ENCODE measurements around the gene PAK2. TPM values are rescaled to one million over a fixed set of nuclear protein-coding genes. Genes with fewer than 3 reads are reported as not detected.

Gene PAK2
- total and polyA plus RNA-seq, 9 of the 15 experiments (the other 6 are each of a cell fraction or from before 2014, with no cell fraction given), result 13.2 to 72.4 (median 35.7) TPM

DNA sequence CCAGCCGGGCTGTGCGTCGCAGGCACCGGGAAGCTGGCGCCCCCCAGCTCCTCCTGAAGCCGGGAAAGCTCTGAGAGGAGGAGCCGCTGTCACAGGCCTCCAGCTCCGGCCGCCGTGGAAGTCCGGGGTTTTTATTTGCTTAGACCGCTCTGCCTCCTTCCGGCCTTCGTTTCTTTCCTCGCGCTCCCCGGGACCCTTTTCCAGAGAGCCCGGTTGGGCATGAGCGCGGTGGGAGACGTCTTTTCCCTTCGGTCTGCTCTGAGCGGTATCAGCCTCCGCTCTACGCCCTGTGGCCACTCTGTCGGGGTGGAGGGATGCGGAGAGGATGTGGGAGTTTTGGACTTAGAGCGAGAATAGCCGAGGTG is 128.6 kb downstream of the PAK2 start (continued):
- TF ChIP-seq, protein P1, sequence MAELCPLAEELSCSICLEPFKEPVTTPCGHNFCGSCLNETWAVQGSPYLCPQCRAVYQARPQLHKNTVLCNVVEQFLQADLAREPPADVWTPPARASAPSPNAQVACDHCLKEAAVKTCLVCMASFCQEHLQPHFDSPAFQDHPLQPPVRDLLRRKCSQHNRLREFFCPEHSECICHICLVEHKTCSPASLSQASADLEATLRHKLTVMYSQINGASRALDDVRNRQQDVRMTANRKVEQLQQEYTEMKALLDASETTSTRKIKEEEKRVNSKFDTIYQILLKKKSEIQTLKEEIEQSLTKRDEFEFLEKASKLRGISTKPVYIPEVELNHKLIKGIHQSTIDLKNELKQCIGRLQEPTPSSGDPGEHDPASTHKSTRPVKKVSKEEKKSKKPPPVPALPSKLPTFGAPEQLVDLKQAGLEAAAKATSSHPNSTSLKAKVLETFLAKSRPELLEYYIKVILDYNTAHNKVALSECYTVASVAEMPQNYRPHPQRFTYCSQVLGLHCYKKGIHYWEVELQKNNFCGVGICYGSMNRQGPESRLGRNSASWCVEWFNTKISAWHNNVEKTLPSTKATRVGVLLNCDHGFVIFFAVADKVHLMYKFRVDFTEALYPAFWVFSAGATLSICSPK (IDR thresholded peaks at IDR 0.05; ENCODE audit: borderline replicate concordance), result no peak
- TF ChIP-seq ARID1B (IDR thresholded peaks at IDR 0.05), result no peak

DNA sequence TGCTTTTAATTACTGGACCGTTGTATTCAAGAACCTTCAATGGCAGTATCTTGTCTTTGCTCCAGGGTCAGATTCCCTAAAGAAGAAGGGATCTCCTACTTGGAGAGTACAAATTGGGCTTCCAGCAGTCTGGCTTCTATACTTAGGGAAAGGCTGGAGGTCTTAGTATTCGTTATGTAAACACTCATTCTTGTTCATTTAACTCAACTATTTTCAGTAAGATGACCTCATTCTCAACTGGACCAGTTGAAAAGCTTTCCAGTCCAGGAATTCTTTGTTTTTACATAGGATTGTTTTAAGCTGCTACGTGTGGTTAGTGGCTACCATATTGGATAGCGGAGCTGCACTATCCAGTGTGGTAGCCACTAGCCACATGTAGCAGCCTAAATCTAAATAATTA is 132.7 kb downstream of the PAK2 start:
- peaks cover 13% of the 10 kb centered on the region for H4K20me1 ChIP-seq (replicated peaks; ENCODE audit: control insufficient read depth, insufficient read depth, low read length)
- in situ Hi-C loops (cut with MboI) (no loop called here), intact Hi-C loops (cut with micrococcal nuclease) (no loop called here)
- H3K27me3 ChIP-seq (ENCODE audit: control insufficient read depth in 2 of 2, insufficient read depth in 2 of 2, low read length in 2 of 2), result no peaks in the 10 kb centered on the region
- H3K4me1 ChIP-seq (replicated peaks in 1 of 2; ENCODE audit: control insufficient read depth in 2 of 2, insufficient read depth in 2 of 2, low read length in 2 of 2), result peaks cover 0 to 17% of the 10 kb centered on the region in 2 experiments; a peak in 3 of 5 replicates
- H3K27ac ChIP-seq (ENCODE audit: extremely low read depth, low read depth, low read length), result no peak overlapping the region
- CTCF ChIA-PET (ENCODE audit: low intra/inter-chr PET ratio), result no interaction called here
- ATAC-seq (no peak), DNase-seq (ENCODE audit: extremely low read depth in 1 of 4, low spot score in 3 of 4) (no peak), FAIRE-seq (no peak)
- H3K36me3 ChIP-seq (ENCODE audit: control insufficient read depth, insufficient read depth, low read length), result peaks cover 29% of the 10 kb centered on the region; the same call in 2 of the 3 replicates
- POLR2A ChIA-PET, result interaction anchor here (0.6 kb wide), 1 partner anchor 18 kb away, joined by 3 read pairs; no protein-coding TSS in a partner anchor
- H3K79me2 ChIP-seq (ENCODE audit: control insufficient read depth, insufficient read depth, low read length), result peaks cover 92% of the 10 kb centered on the region
- H3K4me3 ChIP-seq, result no peak overlapping the region
- no peak for TF ChIP-seq EHMT2 (IDR thresholded peaks at IDR 0.05)
- TF ChIP-seq KAT8 (IDR thresholded peaks at IDR 0.05; ENCODE audit: low read depth), result no peak
- TF ChIP-seq RFX7 (CRISPR knock-in tag; IDR thresholded peaks at IDR 0.05), result no peak
- TF ChIP-seq NCOA1 (IDR thresholded peaks at IDR 0.05; ENCODE audit: low read depth), result no peak
- no peak overlapping the region for H3K9ac ChIP-seq (ENCODE audit: insufficient read depth in 1 of 2, low read depth in 2 of 2, low read length in 2 of 2)
- BruUV-seq (replicated peaks), result no TSS peak
- no peaks in the 10 kb centered on the region for H3K9me1 ChIP-seq (ENCODE audit: control insufficient read depth, insufficient read depth, low read length)
- 73% methylated on average over 4 of the region's 4 CpGs for WGBS (ENCODE audit: insufficient coverage, low coverage, missing lambda C conversion rate)
- H3K9me3 ChIP-seq (replicated peaks; ENCODE audit: control insufficient read depth, insufficient read depth, low read depth, low read length), result no peaks in the 10 kb centered on the region
- no peak overlapping the region for H3K4me2 ChIP-seq (ENCODE audit: insufficient read depth, low read length)
- H2AFZ ChIP-seq (ENCODE audit: low read depth, low read length), result no peak overlapping the region
